DND-41 (cell line): ENCODE data around the gene TAF5L.

Experiments
- CTCF ChIP-seq: IDR thresholded peaks from 2 replicates; pipeline ENCODE4 v1.5.1; 2012; ENCODE audit warnings: borderline replicate concordance, low read length, moderate library complexity, mild to moderate bottlenecking; ENCODE audit not compliant: poor library complexity, severe bottlenecking; ENCODE audit errors: extremely low read depth
- EZH2 ChIP-seq: IDR thresholded peaks from 3 replicates; pipeline ENCODE4 v1.6.1; 2012; ENCODE audit warnings: borderline replicate concordance, low read depth, mild to moderate bottlenecking, moderate library complexity, low read length, inconsistent platforms; ENCODE audit not compliant: severe bottlenecking

DNA sequence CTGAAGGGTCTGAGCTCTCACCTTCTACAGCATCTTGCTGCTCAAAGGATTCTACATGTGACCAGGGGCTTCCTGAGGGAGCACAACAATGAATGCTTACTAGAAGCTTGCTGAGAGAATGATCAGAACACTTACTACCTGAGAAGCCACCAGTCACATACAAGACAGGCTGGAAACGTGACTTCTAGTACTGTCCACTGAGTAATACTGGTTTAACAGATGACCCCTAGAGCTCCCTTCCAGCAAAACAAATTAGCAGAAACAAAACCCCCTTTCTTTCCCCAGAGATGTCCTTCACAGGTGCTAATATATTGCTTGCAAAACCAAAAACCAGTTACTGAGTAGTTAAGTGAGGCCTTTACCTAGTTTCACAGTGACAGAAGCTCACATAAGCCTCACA is 2.1 kb downstream of the TAF5L start:
- TF ChIP-seq CTCF, result no peak
- no peak for TF ChIP-seq EZH2
